ENCODE results near the gene LIPE.

- TF ChIP-seq GATA3 (IDR thresholded peaks at IDR 0.05; ENCODE audit: low read depth, low read length) (no peak), GATA2 (IDR thresholded peaks at IDR 0.05; ENCODE audit: low read depth, low read length) (no peak)
Observed at GRCh38 chr19:42445948-42446347, 18.8 kb upstream of the LIPE start.

Measured in SH-SY5Y (cell line).